Measurements from ENCODE around the gene LCN15. TPM values are rescaled to one million over a fixed set of nuclear protein-coding genes. Genes with fewer than 3 reads are reported as not detected.
"Not testable (repeated sequence)": the region's sequence is repeated elsewhere in the genome, so short reads cannot be mapped to it uniquely, and the experiment has no call there.

Gene LCN15
- total RNA-seq, 1 donor from 2014 or later, result not detected

- peak; percentile 50 for TF ChIP-seq CTCF (IDR thresholded peaks at IDR 0.05)
- no peak for DNase-seq (ENCODE audit: extremely low spot score, unreplicated experiment)
- no peaks in the 10 kb centered on the region for H3K36me3 Mint-ChIP-seq (ENCODE audit: unreplicated experiment)
- H3K27ac Mint-ChIP-seq (ENCODE audit: unreplicated experiment), result no peak overlapping the region
- no peak overlapping the region for H3K4me3 Mint-ChIP-seq (ENCODE audit: unreplicated experiment)
- H3K27me3 Mint-ChIP-seq (ENCODE audit: unreplicated experiment), result peaks cover 6% of the 10 kb centered on the region
- peaks cover 4% of the 10 kb centered on the region for H3K9me3 Mint-ChIP-seq (ENCODE audit: unreplicated experiment)
- H3K4me1 Mint-ChIP-seq (ENCODE audit: unreplicated experiment), result peaks cover 3% of the 10 kb centered on the region
Measured at GRCh38 chr9:136769710-136770191, 5.4 kb upstream of the LCN15 start.

GRCh38 chr9:136766410-136767120, 2.2 kb upstream of the LCN15 start:
- not testable (repeated sequence) for DNase-seq (ENCODE audit: extremely low spot score, unreplicated experiment); H3K9me3 Mint-ChIP-seq (ENCODE audit: unreplicated experiment); H3K36me3 Mint-ChIP-seq (ENCODE audit: unreplicated experiment); H3K27ac Mint-ChIP-seq (ENCODE audit: unreplicated experiment); H3K27me3 Mint-ChIP-seq (ENCODE audit: unreplicated experiment); H3K4me1 Mint-ChIP-seq (ENCODE audit: unreplicated experiment); H3K4me3 Mint-ChIP-seq (ENCODE audit: unreplicated experiment)
- peak; percentile 62 for TF ChIP-seq CTCF (IDR thresholded peaks at IDR 0.05)

- H3K9me3 Mint-ChIP-seq (ENCODE audit: unreplicated experiment); H3K27me3 Mint-ChIP-seq (ENCODE audit: unreplicated experiment); DNase-seq (ENCODE audit: extremely low spot score, unreplicated experiment); H3K27ac Mint-ChIP-seq (ENCODE audit: unreplicated experiment); H3K36me3 Mint-ChIP-seq (ENCODE audit: unreplicated experiment); H3K4me3 Mint-ChIP-seq (ENCODE audit: unreplicated experiment); H3K4me1 Mint-ChIP-seq (ENCODE audit: unreplicated experiment): not testable (repeated sequence)
Measured at GRCh38 chr9:136765745-136766409, 1.6 kb upstream of the LCN15 start.

- H3K4me3 Mint-ChIP-seq (ENCODE audit: unreplicated experiment), result no peak overlapping the region
- peaks cover 6% of the 10 kb centered on the region for H3K27me3 Mint-ChIP-seq (ENCODE audit: unreplicated experiment)
- no peak overlapping the region for H3K27ac Mint-ChIP-seq (ENCODE audit: unreplicated experiment)
- H3K36me3 Mint-ChIP-seq (ENCODE audit: unreplicated experiment), result no peaks in the 10 kb centered on the region
- peaks cover 3% of the 10 kb centered on the region for H3K4me1 Mint-ChIP-seq (ENCODE audit: unreplicated experiment)
- no peak for TF ChIP-seq CTCF (IDR thresholded peaks at IDR 0.05)
- no peaks in the 10 kb centered on the region for H3K9me3 Mint-ChIP-seq (ENCODE audit: unreplicated experiment)
- no peak for DNase-seq (ENCODE audit: extremely low spot score, unreplicated experiment)
Measured at GRCh38 chr9:136765041-136765440, 723 bp upstream of the LCN15 start.

GRCh38 chr9:136763649-136764035, 676 bp downstream of the LCN15 start:
- H3K4me1 Mint-ChIP-seq (ENCODE audit: unreplicated experiment), result peaks cover 2% of the 10 kb centered on the region
- no peak overlapping the region for H3K27ac Mint-ChIP-seq (ENCODE audit: unreplicated experiment)
- peaks cover 6% of the 10 kb centered on the region for H3K27me3 Mint-ChIP-seq (ENCODE audit: unreplicated experiment)
- no peaks in the 10 kb centered on the region for H3K36me3 Mint-ChIP-seq (ENCODE audit: unreplicated experiment)
- H3K4me3 Mint-ChIP-seq (ENCODE audit: unreplicated experiment), result no peak overlapping the region
- no peaks in the 10 kb centered on the region for H3K9me3 Mint-ChIP-seq (ENCODE audit: unreplicated experiment)
- no peak for TF ChIP-seq CTCF (IDR thresholded peaks at IDR 0.05)
- DNase-seq (ENCODE audit: extremely low spot score, unreplicated experiment), result no peak
